Uterus (tissue), 2 donors: ENCODE data around the gene ANKRD63.

Source experiments
- CTCF ChIP-seq, 4 experiments: fragments of 200-600 bp in 2 of 4; fragments of 450-650 bp in 2 of 4; sonication (generic) in 2 of 4; IDR thresholded peaks; one replicate each; pipeline ENCODE4 v1.5.1; 2016 to 2019; ENCODE audit warnings: antibody characterized with exemption in 4 of 4, mild to moderate bottlenecking in 2 of 4, moderate library complexity in 1 of 4
- POLR2A ChIP-seq, 2 donors: fragments of 450-650 bp; IDR thresholded peaks; one replicate each; pipeline ENCODE4 v1.6.1; 2016; ENCODE audit warnings: antibody characterized with exemption in 2 of 2, mild to moderate bottlenecking in 1 of 2, moderate library complexity in 1 of 2

GRCh38 chr15:40258544-40258943, 24.3 kb downstream of the ANKRD63 start:
- no peak for TF ChIP-seq CTCF (IDR thresholded peaks at IDR 0.05)
- no peak for TF ChIP-seq POLR2A (IDR thresholded peaks at IDR 0.05)
